HEK293 (cell line): Measurements from ENCODE around the gene TPCN2.

Source experiments
- CTCF ChIA-PET: fragments of 350-600 bp; formaldehyde crosslinking; extraction: SDS; loops from one replicate; lab custom pipeline; 2021; ENCODE audit warnings: antibody characterized with exemption; lab: Yijun Ruan, JAX
- POLR2A ChIA-PET: fragments of 300-600 bp; formaldehyde crosslinking; extraction: SDS; loops from one replicate; lab custom pipeline; 2020; ENCODE audit warnings: antibody characterized with exemption, inconsistent platforms; lab: Yijun Ruan, JAX
- H3K27ac ChIP-seq: fragments of 200-500 bp; sonication (Bioruptor generic); 2 replicates; pipeline ENCODE4 v1.5.1; 2014; ENCODE audit warnings: low read depth, low read length, control low read depth, inconsistent platforms; ENCODE audit errors: extremely low read depth
- H3K36me3 ChIP-seq, 2 experiments: fragments of 200-500 bp in 1 of 2; sonication (Bioruptor generic) in 1 of 2; 1 replicate in 1 of 2; 2 replicates in 1 of 2; pipeline ENCODE4 v1.5.1; 2014 to 2017; ENCODE audit warnings: inconsistent platforms in 2 of 2, low read length in 2 of 2; ENCODE audit not compliant: control insufficient read depth in 2 of 2, insufficient read depth in 1 of 2
- H3K4me1 ChIP-seq: fragments of 200-500 bp; sonication (Bioruptor generic); 2 replicates; pipeline ENCODE4 v1.5.1; 2014; ENCODE audit warnings: mild to moderate bottlenecking, low read length, inconsistent platforms; ENCODE audit not compliant: control insufficient read depth, insufficient read depth
- H3K4me3 ChIP-seq: 2 replicates; pipeline ENCODE4 v1.5.1; 2011; ENCODE audit warnings: low read depth, mild to moderate bottlenecking, control low read depth, low read length, moderate library complexity
- H3K9me3 ChIP-seq: fragments of 200-500 bp; sonication (Bioruptor generic); 2 replicates; pipeline ENCODE4 v1.5.1; 2014; ENCODE audit warnings: low read depth, low read length, inconsistent platforms; ENCODE audit not compliant: control insufficient read depth, insufficient read depth
- GLIS1 ChIP-seq: fragments of 450-650 bp; formaldehyde crosslinking; IDR thresholded peaks from 2 replicates; pipeline ENCODE4 v1.5.1; 2016; ENCODE audit warnings: missing biosample characterization, missing genetic modification characterization
- HIC1 ChIP-seq: fragments of 450-650 bp; formaldehyde crosslinking; IDR thresholded peaks from 2 replicates; pipeline ENCODE4 v1.5.1; 2016; ENCODE audit warnings: missing biosample characterization, missing genetic modification characterization
- HOXD13 ChIP-seq: sonication (generic); formaldehyde crosslinking; IDR thresholded peaks from 2 replicates; pipeline ENCODE4 v1.8.0; 2022; ENCODE audit warnings: missing genetic modification reagents, borderline replicate concordance
- KLF1 ChIP-seq: fragments of 450-650 bp; formaldehyde crosslinking; IDR thresholded peaks from 2 replicates; pipeline ENCODE4 v1.5.1; 2016; ENCODE audit warnings: missing biosample characterization, missing genetic modification characterization
- OSR2 ChIP-seq: fragments of 450-650 bp; formaldehyde crosslinking; IDR thresholded peaks from 2 replicates; pipeline ENCODE4 v1.5.1; 2016; ENCODE audit warnings: missing biosample characterization, missing genetic modification characterization
- PRDM4 ChIP-seq: fragments of 450-650 bp; formaldehyde crosslinking; IDR thresholded peaks from 2 replicates; pipeline ENCODE4 v1.5.1; 2017; ENCODE audit warnings: missing biosample characterization, missing genetic modification characterization
- PRDM6 ChIP-seq: fragments of 450-650 bp; formaldehyde crosslinking; IDR thresholded peaks from 2 replicates; pipeline ENCODE4 v1.5.1; 2017; ENCODE audit warnings: missing biosample characterization, missing genetic modification characterization
- RBAK ChIP-seq: fragments of 450-650 bp; formaldehyde crosslinking; IDR thresholded peaks from 2 replicates; pipeline ENCODE4 v1.5.1; 2016; ENCODE audit warnings: missing biosample characterization, missing genetic modification characterization
- SCRT2 ChIP-seq: fragments of 450-650 bp; formaldehyde crosslinking; IDR thresholded peaks from 2 replicates; pipeline ENCODE4 v1.5.1; 2016; ENCODE audit warnings: missing biosample characterization, missing genetic modification characterization
- SP3 ChIP-seq: fragments of 450-650 bp; formaldehyde crosslinking; IDR thresholded peaks from 2 replicates; pipeline ENCODE4 v1.5.1; 2016; ENCODE audit warnings: missing biosample characterization, missing genetic modification characterization
- SP7 ChIP-seq: fragments of 450-650 bp; formaldehyde crosslinking; IDR thresholded peaks from 2 replicates; pipeline ENCODE4 v1.5.1; 2016; ENCODE audit warnings: missing biosample characterization, missing genetic modification characterization
- YY1 ChIP-seq: fragments of 450-650 bp; formaldehyde crosslinking; IDR thresholded peaks from 2 replicates; pipeline ENCODE4 v1.5.1; 2018; ENCODE audit warnings: missing biosample characterization, missing genetic modification characterization
- ZBTB8A ChIP-seq: fragments of 450-650 bp; formaldehyde crosslinking; IDR thresholded peaks from 2 replicates; pipeline ENCODE4 v1.5.1; 2016; ENCODE audit warnings: missing biosample characterization, missing genetic modification characterization
- ZFP41 ChIP-seq: fragments of 450-650 bp; formaldehyde crosslinking; IDR thresholded peaks from 2 replicates; pipeline ENCODE4 v1.5.1; 2016; ENCODE audit warnings: missing biosample characterization, missing genetic modification characterization, borderline replicate concordance
- ZNF121 ChIP-seq: fragments of 450-650 bp; formaldehyde crosslinking; IDR thresholded peaks from 2 replicates; pipeline ENCODE4 v1.5.1; 2016; ENCODE audit warnings: missing biosample characterization, missing genetic modification characterization
- ZNF280C ChIP-seq: fragments of 450-650 bp; formaldehyde crosslinking; IDR thresholded peaks from 2 replicates; pipeline ENCODE4 v1.5.1; 2016; ENCODE audit warnings: missing biosample characterization, missing genetic modification characterization
- ZNF366 ChIP-seq: fragments of 450-650 bp; formaldehyde crosslinking; conservative IDR thresholded peaks from 2 replicates; pipeline ENCODE4 v1.5.1; 2016; ENCODE audit warnings: missing biosample characterization, missing genetic modification characterization
- ZNF37A ChIP-seq: fragments of 450-650 bp; IDR thresholded peaks from 2 replicates; pipeline ENCODE4 v1.5.1; 2018; ENCODE audit warnings: missing biosample characterization, missing genetic modification characterization
- ZNF404 ChIP-seq: fragments of 450-650 bp; formaldehyde crosslinking; IDR thresholded peaks from 2 replicates; pipeline ENCODE4 v1.5.1; 2017; ENCODE audit warnings: missing biosample characterization, missing genetic modification characterization
- ZNF473 ChIP-seq: fragments of 450-650 bp; formaldehyde crosslinking; IDR thresholded peaks from 2 replicates; pipeline ENCODE4 v1.5.1; 2017; ENCODE audit warnings: missing biosample characterization, missing genetic modification characterization
- ZNF48 ChIP-seq: fragments of 450-650 bp; formaldehyde crosslinking; IDR thresholded peaks from 2 replicates; pipeline ENCODE4 v1.5.1; 2016; ENCODE audit warnings: missing biosample characterization, missing genetic modification characterization
- ZNF571 ChIP-seq: fragments of 450-650 bp; formaldehyde crosslinking; IDR thresholded peaks from 2 replicates; pipeline ENCODE4 v1.5.0; 2017; ENCODE audit warnings: missing biosample characterization, missing genetic modification characterization
- ZNF580 ChIP-seq: fragments of 450-650 bp; formaldehyde crosslinking; IDR thresholded peaks from 2 replicates; pipeline ENCODE4 v1.5.1; 2016; ENCODE audit warnings: missing biosample characterization, missing genetic modification characterization
- ZNF629 ChIP-seq: fragments of 450-650 bp; formaldehyde crosslinking; IDR thresholded peaks from 2 replicates; pipeline ENCODE4 v1.5.1; 2017; ENCODE audit warnings: missing biosample characterization, missing genetic modification characterization
- ZNF658 ChIP-seq: fragments of 450-650 bp; formaldehyde crosslinking; IDR thresholded peaks from 2 replicates; pipeline ENCODE4; 2016; ENCODE audit warnings: missing biosample characterization, missing genetic modification characterization
- ZNF701 ChIP-seq: fragments of 450-650 bp; formaldehyde crosslinking; IDR thresholded peaks from 2 replicates; pipeline ENCODE4 v1.5.1; 2016; ENCODE audit warnings: missing biosample characterization, missing genetic modification characterization

The TPCN2 gene

GRCh38 chr11:69018924-69019323 lies 29.8 kb upstream of the TPCN2 start:
- ChIA-PET CTCF (interaction anchor here (1.3 kb wide), 1 partner anchor 17 kb away, joined by 3 read pairs; no protein-coding TSS in a partner anchor), POLR2A (no interaction called here)
- H3K4me1 ChIP-seq: no peaks in the 10 kb centered on the region
- no peaks in the 10 kb centered on the region for H3K9me3 ChIP-seq
- H3K4me3 ChIP-seq: no peak overlapping the region
- TF ChIP-seq ZNF48 (no peak), GLIS1 (tag by site-specific recombination) (0 out of 2 replicates have a peak, but pooled peaks have one; percentile 17)
- H3K27ac ChIP-seq: no peak overlapping the region
- no peaks in the 10 kb centered on the region for H3K36me3 ChIP-seq

GRCh38 chr11:69022260-69022659 lies 26.5 kb upstream of the TPCN2 start:
- no peak overlapping the region for H3K4me3 ChIP-seq
- H3K4me1 ChIP-seq: no peaks in the 10 kb centered on the region
- TF ChIP-seq ZNF701 (tag by site-specific recombination): no peak
- no peak for TF ChIP-seq HIC1 (tag by site-specific recombination)
- TF ChIP-seq KLF1: no peak
- TF ChIP-seq OSR2: no peak
- TF ChIP-seq ZNF366: no peak
- TF ChIP-seq YY1 (tag by site-specific recombination): no peak
- no peak for TF ChIP-seq PRDM6 (tag by site-specific recombination)
- no peak for TF ChIP-seq ZFP41 (tag by site-specific recombination)
- no peak for TF ChIP-seq ZNF580 (tag by site-specific recombination)
- no peak for TF ChIP-seq ZBTB8A (tag by site-specific recombination)
- no peak for TF ChIP-seq SP3
- TF ChIP-seq ZNF629 (tag by site-specific recombination): no peak
- TF ChIP-seq ZNF280C (tag by site-specific recombination): no peak
- TF ChIP-seq HOXD13: no peak
- POLR2A ChIA-PET: interaction anchor here (0.7 kb wide), 1 partner anchor 14 kb away, joined by 5 read pairs; no protein-coding TSS in a partner anchor
- H3K36me3 ChIP-seq: no peaks in the 10 kb centered on the region
- H3K9me3 ChIP-seq: no peaks in the 10 kb centered on the region
- CTCF ChIA-PET: interaction anchor here (0.5 to 1.2 kb wide), 3 partner anchors 23 to 820 kb away, joined by 3 read pairs; no protein-coding TSS in a partner anchor
- H3K27ac ChIP-seq: no peak overlapping the region

- H3K9me3 ChIP-seq: no peaks in the 10 kb centered on the region
- TF ChIP-seq ZNF121 (no peak), SP7 (tag by site-specific recombination) (no peak), ZNF658 (tag by site-specific recombination) (no peak), ZNF37A (no peak), ZFP41 (tag by site-specific recombination) (no peak), PRDM4 (no peak), ZNF473 (tag by site-specific recombination) (no peak), SCRT2 (tag by site-specific recombination) (no peak), ZNF571 (tag by site-specific recombination) (no peak), ZNF404 (tag by site-specific recombination) (no peak), RBAK (tag by site-specific recombination) (no peak)
- H3K36me3 ChIP-seq: no peaks in the 10 kb centered on the region
- POLR2A ChIA-PET: no interaction called here
- no peak overlapping the region for H3K27ac ChIP-seq
- no peak overlapping the region for H3K4me3 ChIP-seq
- CTCF ChIA-PET: no interaction called here
- no peaks in the 10 kb centered on the region for H3K4me1 ChIP-seq
Observed at GRCh38 chr11:69024509-69024908, 24.2 kb upstream of the TPCN2 start.
